Fibroblast of mammary gland (primary cell): ENCODE data around the gene LONRF2.
A peak's percentile ranks its signal among the peaks of the same experiment; 100 is the strongest.

Experiments used
- DNase-seq: peaks from one replicate; pipeline ENCODE4 v3.0.0-alpha.2; 2010; ENCODE audit warnings: low read depth
- H3K4me3 ChIP-seq: 2 replicates; pipeline ENCODE4 v1.5.1; 2011; ENCODE audit warnings: low read depth, mild to moderate bottlenecking, low read length, moderate library complexity; ENCODE audit not compliant: control insufficient read depth
- CTCF ChIP-seq: conservative IDR thresholded peaks from 2 replicates; pipeline ENCODE4 v1.5.1; 2011; ENCODE audit warnings: low read depth, low read length, inconsistent platforms; ENCODE audit not compliant: control insufficient read depth, insufficient read depth

LONRF2 gene

GRCh38 chr2:100265226-100265625 is 57.1 kb downstream of the LONRF2 start:
- no peak overlapping the region for H3K4me3 ChIP-seq
- no peak for DNase-seq
- TF ChIP-seq CTCF, result no peak

- TF ChIP-seq CTCF, result no peak
- no peak overlapping the region for H3K4me3 ChIP-seq
- no peak for DNase-seq
Measured at GRCh38 chr2:100264651-100265050, 57.6 kb downstream of the LONRF2 start.

- TF ChIP-seq CTCF, result no peak
- no peak for DNase-seq
- H3K4me3 ChIP-seq, result no peak overlapping the region
Measured at GRCh38 chr2:100264121-100264520, 58.2 kb downstream of the LONRF2 start.

DNA sequence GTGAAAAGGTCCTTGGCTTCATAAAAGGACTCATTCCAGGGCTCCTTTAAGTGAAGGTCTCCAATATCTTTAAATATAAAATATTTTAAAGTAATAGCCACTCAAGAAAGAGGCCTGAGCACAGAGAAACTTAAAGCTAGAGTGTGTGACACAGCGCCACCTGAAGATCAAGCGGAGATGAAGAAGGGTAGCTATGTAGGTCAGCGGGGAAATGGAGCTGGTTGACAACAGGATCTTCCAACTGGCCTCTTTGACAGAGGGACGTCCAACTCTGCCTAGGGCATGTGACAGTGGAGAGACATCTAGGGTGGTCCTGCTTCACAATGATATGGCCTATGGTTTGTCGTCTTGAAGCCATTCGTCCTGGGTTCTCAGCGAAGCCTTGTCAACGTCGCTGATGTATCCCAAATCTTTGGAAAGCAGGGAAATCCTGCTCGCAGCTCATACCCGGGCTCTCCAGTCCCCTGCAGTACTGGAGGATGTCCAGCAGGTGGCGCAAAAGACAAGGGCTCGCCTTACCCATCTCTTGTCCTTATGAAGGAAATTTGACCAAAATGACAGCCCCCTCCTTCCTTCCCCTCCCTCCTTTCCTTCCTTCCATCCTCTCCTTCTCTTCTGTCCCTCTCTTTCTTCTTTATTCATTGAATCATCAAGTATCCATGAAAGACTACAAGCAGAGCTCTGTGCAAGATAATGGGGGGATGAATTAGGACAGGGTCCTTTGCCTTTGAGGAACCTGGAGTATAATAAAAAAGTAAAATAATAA is 59.6 kb downstream of the LONRF2 start:
- peak; percentile 97 for TF ChIP-seq CTCF
- DNase-seq, result peak; percentile 58
- H3K4me3 ChIP-seq, result no peak overlapping the region

DNA sequence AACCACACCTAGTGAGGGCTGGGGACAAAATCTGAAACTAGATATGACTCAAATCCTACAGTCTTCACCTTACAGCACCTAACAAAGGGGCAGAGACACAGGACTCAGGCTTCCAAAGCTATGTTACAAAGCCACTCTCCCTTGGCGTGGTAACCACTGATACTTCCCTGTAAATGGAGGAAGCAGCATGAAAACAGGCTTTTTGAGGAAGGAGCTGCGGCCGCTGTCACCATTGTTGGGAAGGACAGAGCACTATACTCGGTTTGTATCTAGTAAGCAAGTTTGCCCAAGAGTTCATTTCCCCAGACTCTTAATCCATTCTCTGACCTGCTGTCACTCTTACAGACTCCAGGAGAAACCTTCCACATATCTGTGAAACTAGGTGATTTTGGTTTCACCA is 60.3 kb downstream of the LONRF2 start:
- TF ChIP-seq CTCF, result no peak
- no peak overlapping the region for H3K4me3 ChIP-seq
- DNase-seq, result no peak

- H3K4me3 ChIP-seq, result no peak overlapping the region
- peak; percentile 53 for TF ChIP-seq CTCF
- peak; percentile 70 for DNase-seq
Measured at GRCh38 chr2:100260712-100261620, 61.3 kb downstream of the LONRF2 start.
